NCI-H1105 treated with DMSO at 0.1 percent for 48 hours (cell line): ENCODE data around the gene UBAC2.
"Not testable (repeated sequence)": the region's sequence is repeated elsewhere in the genome, so short reads cannot be mapped to it uniquely, and the experiment has no call there.

Source experiments
- DNase-seq: peaks from one replicate; lab custom pipeline; 2025; lab: John Stamatoyannopoulos, UW

UBAC2 gene

DNA sequence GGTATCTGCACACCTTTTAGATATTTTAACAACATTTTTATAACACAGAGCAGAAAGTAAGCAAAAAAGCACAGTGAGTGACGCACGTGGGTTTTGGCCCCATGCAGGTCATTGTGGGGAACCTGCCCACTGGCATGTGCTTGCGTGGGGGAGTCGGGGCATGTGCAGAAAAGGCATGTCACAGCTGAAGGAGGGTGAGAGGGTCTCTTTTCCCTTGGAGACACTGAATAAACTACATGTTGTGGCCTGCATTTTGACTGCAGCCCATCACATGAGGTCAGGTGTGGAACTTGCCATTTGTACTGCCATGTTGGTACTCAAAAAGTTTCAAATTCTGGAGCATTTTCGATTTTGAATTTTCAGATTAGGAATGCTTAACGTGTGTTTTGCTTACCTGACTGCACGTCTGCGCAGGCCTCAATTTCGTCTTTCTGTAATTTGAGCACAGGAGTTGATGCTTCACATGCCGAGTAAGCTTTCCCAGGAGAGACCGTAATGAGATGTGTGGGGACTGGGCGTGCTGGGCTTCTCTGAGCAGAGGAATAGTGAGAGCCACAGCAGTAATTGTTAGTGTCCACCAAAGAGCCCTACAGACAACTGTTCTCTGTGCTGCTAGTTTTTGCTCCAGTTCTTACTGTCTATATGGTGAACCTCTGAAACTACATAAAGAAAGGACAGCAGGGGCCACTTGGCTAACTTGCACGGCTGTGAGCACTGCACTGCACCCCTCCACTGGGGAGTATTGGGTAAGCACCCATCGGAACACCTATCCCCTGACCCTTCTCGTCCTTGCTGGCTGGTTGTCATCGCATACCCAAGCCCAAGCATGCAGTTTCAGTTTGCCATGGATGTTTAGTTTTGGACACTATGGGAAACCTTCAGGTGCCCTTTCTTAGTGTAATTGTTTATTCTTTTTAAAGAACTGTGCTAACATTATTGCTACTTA, 179.5 kb downstream of the UBAC2 start:
- DNase-seq = no peak

DNA sequence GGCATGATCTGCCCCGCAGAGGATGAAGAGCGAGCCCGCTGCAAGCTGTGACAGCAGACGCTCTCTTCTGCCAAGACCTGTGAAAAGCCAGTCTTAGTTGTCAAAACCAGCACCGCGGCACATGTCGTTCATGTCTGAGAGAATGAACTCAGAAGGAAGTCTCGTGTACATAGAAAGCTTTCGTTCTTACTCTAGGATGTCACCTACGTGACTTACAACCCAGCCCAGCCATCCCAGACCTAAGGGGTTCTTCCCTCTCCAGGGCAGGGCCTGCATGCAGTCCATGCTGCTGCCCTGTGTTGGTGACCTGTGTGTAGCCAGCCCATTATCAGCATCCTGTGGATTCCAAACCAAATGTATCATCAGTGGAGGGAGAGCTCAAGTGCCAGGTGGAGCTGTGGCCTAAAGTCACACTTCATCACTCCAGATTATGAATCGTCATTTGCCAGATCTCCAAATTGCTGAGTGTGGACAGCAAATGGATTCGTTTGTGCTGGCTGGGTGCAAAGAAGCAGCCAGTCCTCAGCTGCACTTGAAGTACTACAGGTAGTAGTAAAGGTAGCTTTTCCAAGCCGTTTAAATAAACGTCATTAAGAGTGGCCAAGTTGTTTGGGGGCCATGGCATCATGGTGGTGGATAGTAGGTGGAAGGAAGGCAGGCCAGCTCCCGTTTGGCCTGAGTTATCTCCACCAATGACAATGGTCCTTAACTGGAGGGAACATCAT, 180.4 kb downstream of the UBAC2 start:
- DNase-seq = no peak

- no peak for DNase-seq
Measured at GRCh38 chr13:99381766-99382165, 181.1 kb downstream of the UBAC2 start.

- DNase-seq = no peak
Measured at GRCh38 chr13:99382428-99383133, 181.9 kb downstream of the UBAC2 start.

DNA sequence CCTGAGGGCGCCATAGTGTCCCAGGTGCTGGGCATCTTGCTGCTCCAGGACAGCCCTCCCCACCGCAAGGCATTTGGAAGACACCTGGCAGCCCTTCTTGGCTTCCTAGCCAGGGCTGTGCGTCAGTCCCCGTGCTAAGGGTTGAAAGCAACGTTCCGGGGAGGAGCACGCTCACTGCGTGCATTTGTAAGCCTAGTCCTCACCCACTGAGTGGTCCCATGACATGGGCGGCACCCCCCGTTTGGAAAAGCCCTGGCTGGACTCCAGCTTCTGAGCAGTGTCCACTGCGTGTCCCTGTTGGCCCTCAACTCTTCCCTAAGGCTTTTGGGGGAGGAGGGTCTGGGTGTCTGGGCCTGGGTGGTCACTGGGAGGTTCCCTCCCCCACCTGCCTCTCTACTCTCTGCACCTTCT, 182.9 kb downstream of the UBAC2 start:
- no peak for DNase-seq

GRCh38 chr13:99383946-99384345, 183.3 kb downstream of the UBAC2 start:
- no peak for DNase-seq

- DNase-seq = no peak
Measured at GRCh38 chr13:99384468-99384867, 183.8 kb downstream of the UBAC2 start.

DNA sequence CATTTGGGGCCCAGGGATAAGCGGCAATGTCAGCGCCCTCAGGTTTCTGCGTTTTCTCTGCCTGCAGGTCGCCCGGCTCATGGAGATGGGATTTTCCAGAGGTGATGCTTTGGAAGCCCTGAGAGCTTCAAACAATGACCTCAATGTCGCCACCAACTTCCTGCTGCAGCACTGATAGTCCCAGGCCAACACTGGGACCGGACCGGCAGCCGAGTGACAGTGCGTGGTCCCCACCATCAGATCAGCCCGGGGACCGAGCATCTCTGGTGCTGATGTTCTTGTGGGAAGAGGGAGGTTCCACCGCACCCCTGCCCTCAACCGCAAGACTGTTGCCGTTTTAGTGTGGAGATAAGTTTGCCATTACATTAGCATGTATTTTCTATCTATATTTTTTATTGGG, 184.5 kb downstream of the UBAC2 start:
- no peak for DNase-seq

DNA sequence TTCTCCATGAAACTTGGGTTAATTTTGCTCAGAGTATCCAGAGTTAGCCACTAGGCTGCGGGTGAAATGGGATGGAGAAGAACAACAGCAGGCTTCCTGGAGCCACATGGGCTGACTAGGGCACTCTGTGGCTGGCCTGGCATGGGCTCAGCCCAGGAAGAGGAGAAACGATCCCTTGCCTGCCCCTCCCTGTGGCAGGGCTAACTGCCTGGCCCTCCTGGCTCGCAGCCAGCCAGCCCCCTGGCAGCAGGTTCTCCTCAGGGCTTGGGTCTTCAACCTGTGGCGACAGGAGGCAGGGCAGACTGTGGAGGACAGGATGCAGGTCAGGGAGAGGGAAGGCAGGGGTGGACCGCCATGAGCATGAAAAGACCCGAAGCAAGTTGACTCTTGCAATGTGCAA, 185.3 kb downstream of the UBAC2 start:
- DNase-seq = no peak

GRCh38 chr13:99386495-99386894, 185.8 kb downstream of the UBAC2 start:
- no peak for DNase-seq

DNA sequence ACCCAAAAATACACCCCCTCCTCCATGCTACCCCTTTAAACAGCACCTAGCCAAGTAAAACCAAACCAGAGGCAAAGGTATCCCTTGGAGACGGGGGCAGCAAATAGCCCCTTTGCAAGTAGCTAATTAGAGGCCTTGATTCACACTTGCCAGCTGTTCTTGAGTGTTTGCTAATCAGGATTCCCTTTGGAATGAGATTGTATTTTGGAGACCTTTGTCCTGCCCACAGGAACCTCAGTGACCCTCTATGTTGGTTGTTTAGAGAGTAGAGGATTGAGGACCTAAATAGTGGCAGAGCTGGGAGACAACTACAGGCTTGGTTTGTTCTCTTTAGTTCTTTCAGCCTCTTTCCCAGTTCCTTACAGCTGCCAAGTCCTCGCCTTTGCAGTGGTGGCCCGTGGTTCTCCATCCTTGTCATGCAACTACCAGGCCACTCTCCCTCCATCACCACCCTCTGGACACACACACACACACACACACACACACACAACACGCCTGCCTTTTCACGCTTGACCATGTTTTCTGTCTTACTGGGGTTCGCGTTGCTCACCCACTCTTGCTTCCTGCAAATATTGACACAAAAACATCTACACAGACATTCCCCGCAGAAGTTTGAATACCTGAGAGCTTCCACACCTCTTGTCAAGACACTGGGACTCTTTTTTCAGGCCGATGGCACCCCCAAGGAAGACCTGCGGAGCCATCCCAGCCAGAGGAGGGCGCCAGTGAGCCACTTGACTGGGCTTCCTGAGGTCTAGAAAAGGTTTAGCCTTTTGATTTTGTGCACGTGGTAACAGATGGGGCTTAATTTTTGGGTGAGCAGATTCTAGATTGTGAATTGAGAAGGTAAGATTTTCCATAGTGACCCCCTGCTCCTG, 186.5 kb downstream of the UBAC2 start:
- DNase-seq = no peak

DNA sequence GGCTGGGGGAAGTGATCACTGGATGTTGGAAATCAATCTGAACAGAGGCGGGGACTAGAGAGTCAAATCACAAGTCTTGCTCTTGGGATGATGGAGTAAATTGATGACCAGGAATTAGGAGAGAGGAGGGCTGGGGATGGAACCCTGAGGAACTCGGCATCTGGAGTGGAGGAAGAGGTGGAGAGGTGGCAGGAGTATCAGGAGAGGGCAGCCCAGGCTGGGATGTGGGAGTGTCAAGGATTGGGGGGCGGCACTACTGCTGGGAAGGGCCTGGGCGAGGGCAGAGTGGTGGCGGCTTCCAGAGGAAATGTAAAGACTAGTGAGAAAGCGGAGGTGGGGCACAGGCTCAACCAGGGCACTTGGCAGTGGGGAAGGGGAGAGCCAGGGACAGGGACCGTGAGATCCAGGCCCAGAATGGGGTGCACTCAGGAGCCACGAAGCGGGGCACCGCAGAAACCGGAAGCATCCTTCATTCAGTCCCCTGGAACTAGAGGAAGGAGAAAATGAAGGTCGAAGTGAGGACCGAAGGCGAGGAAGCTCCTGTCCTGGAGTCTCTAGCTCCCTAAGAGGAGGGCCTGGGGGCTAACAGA, 187.8 kb downstream of the UBAC2 start:
- DNase-seq = no peak

- not testable (repeated sequence) for DNase-seq
Measured at GRCh38 chr13:99389094-99389493, 188.4 kb downstream of the UBAC2 start.

DNA sequence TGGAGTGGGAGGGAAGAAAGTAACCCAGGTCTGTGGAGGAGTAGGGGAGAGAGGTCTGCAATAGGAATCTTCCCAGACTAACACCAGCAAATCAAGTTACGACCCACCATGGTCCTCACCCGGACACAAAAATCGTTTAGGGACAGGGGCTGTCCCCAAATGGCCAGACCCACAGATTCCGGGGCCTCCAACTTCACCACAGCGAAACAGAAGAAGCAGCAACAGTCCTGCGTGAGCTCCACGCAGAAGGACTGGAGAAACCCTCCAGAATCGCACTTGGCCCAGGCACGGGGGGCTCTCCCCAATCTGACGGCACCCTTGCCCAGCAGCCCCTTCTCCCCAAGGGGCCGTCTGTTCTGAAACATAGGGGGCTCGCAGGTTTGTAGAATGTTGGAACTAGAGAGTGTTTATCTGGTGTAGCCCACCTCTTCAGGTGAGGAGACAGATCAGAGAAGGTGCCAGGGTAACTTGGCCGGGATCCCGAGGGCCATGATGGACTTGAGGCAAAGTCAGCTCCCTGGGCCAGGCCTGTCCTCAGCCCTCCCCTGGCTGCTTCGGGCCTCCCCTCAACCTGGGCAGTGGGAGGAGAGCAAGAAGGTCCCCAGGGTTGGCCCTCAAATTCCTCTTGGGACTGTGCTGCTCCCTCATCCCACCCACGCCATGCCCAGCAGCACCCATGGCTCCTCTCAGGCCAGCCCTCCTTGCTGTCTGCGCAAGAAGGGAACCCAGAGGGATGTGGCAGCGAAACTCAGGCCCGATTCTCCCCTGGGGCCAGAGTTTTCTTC, 189.1 kb downstream of the UBAC2 start:
- no peak for DNase-seq

- no peak for DNase-seq
Measured at GRCh38 chr13:99390601-99391000, 189.9 kb downstream of the UBAC2 start.

DNA sequence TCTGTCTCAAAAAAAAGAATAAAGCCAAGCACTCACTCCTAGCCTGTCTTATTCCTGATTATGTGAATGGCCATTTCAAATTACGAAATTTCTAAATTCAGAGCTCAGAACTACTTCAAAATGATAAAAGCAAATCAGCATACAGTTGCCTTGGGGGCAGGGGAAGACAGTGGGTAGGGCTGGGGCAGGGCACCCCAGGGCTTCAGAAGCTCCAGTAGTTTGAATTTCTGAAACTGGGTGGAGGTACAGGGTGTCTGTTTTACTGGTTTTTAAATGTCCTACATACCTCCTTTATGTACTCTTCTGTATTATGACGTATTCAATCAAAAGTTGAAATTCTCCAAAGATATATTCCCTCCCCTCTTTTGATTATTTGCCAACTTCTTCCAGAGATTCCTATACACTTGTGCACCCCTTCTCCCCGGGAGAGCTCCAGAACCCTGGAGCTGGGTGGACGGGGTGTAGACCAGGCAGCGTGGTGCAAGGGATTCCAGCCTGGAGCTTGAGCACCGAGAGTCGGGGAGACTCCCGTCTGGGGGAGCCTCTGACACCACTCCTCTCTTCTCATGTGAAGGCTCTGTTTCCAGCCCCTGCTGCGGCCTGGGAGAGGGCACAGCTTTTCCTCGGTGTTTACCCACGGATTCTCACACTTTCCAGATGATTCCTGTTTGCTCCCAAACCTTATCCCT, 191.3 kb downstream of the UBAC2 start:
- no peak for DNase-seq

- no peak for DNase-seq
Measured at GRCh38 chr13:99392470-99393135, 191.9 kb downstream of the UBAC2 start.

DNA sequence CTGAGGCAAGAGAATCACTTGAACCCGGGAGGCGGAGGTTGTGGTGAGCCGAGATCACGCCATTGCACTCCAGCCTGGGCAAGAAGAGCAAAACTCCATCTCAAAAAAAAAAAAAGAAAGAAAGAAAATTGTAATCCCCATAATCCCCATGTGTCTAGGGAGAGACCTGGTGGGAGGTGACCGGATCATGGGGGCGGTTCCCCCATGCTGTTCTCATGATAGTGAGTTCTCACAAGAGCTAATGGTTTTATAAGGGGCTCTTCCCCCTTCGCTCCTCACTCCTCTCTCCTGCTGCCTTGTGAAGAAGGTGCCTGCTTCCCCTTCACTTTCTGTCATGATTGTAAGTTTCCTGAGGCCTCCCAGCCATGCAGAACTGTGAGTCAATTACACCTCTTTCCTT, 192.7 kb downstream of the UBAC2 start:
- not testable (repeated sequence) for DNase-seq
